Mammary epithelial cell (primary cell): Measurements from ENCODE around the gene FAM200B.

ENCODE experiments used
- CTCF ChIP-seq, 2 donors: IDR thresholded peaks in 1 of 2; conservative IDR thresholded peaks in 1 of 2; 2 replicates each; pipeline ENCODE4 v1.5.1; 2011 to 2012; ENCODE audit warnings: inconsistent platforms in 2 of 2, low read length in 2 of 2, mild to moderate bottlenecking in 2 of 2, control low read depth in 1 of 2, low read depth in 1 of 2; ENCODE audit not compliant: insufficient read depth in 1 of 2; ENCODE audit errors: extremely low read depth in 1 of 2
- EZH2 ChIP-seq: IDR thresholded peaks from 2 replicates; pipeline ENCODE4 v1.6.1; 2012; ENCODE audit warnings: low read length, inconsistent platforms, borderline replicate concordance

GRCh38 chr4:15716115-15716514 lies 34.5 kb downstream of the FAM200B start:
- TF ChIP-seq CTCF (conservative IDR thresholded peaks at IDR 0.05 in 1 of 2, IDR thresholded peaks at IDR 0.05 in 1 of 2; ENCODE audit: extremely low read depth in 1 of 2, insufficient read depth in 1 of 2, low read depth in 1 of 2, low read length in 2 of 2) (no peak), EZH2 (no peak)
